Occipital lobe (tissue), 2 donors: ENCODE measurements around the gene FPR3. TPM values are rescaled to one million over a fixed set of nuclear protein-coding genes. Genes with fewer than 3 reads are reported as not detected.
"Not testable (repeated sequence)": the region's sequence is repeated elsewhere in the genome, so short reads cannot be mapped to it uniquely, and the experiment has no call there.

Experiments
- DNase-seq: peaks from one replicate; lab custom pipeline; 2025; lab: John Stamatoyannopoulos, UW
- total RNA-seq: library from RNA; depleted of rRNA; stranded (reverse); fragments of >200 nt; gene quantifications from one replicate; pipeline ENCODE4 v1.2.3, GENCODE V29; 2014

Gene FPR3
- total RNA-seq, 1 donor from 2014 or later = 0.31 TPM

DNA sequence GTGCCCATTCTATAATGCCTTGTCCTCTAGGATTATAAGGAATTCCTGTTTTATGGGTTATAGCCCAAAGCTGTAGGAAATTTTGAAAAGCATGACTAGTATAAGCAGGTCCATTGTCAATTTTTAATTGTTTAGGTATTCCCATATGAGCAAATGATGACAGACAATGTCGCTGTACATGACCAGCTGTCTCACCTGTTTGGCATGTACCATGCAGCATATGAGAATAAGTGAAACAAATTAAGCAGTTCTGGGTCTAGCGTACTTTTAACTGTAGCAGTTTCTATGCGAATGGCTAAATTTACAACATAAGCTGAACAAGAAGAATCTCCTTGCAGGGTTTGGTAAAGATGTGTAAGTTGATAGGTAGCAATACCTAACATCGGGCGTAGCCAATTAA lies 11.6 kb downstream of the FPR3 start:
- DNase-seq = not testable (repeated sequence)

DNA sequence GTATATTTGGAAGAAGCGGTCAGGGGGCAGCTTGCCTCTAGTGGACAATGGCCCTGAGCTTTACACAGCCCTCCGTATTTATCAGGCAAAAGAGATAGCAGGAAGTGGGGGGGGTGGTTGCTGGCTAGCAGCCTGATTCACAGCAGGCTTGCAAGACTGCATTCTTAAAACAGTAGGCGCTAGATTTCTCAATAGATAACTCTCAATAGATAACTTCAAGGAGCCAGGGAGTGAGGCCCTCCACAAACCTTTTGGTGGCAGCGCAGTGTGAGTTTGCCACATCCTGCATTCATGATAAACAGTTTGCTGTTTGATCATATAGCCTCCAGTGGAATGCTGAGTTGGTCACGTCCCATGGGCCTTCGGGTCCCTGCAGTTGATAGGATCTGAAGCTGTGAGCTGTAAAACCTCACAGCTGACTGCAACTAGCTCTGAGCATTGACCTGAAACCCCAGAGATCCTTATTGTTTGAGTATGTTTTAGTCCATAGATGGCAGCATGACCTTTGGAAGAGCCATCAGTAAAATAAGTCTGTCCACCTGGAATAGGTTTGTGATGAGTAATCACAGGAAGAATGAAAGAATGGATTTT lies 12.2 kb downstream of the FPR3 start:
- no peak for DNase-seq

DNA sequence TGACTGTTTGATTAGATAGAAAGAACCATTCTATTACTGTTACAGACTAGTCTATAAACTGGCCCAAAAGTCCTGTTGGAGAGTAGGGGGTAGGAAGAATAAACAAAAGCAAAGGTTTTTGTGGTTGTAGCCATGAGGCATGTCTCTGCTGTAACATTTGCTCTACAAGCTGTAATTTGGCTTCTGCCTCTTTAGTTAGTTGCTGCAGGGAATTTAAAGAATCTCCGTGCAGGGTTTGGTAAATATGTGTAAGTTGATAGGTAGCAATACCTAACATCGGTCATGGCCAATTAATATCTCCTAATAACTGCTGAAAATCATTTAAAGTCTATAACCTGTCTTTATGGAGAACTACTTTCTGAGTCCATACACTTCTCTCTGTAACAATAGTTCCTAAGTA lies 13.0 kb downstream of the FPR3 start:
- DNase-seq = no peak

- DNase-seq = no peak
Observed at GRCh38 chr19:51808333-51808986, 13.5 kb downstream of the FPR3 start.

GRCh38 chr19:51809787-51810186 lies 14.8 kb downstream of the FPR3 start:
- DNase-seq = no peak

- DNase-seq = no peak
Observed at GRCh38 chr19:51810223-51810622, 15.3 kb downstream of the FPR3 start.

DNA sequence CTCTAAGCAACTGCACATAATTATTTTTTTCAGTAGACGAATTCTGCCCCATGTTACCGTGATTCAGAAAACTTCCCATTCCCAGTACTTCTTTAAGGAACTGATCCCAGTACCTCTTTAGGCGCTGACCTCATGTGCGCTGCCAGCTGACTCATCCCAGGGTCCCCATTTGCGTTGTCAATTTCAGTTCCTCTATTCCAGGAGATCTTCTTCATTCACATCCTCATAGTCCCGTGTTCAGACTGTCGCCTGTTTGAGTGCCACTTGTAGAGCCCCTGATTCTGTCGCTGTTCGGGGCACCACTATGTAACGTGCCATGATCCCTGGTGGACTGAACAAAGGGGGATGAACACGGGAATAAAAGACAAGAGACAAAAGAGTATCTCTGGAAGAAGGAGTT lies 16.4 kb downstream of the FPR3 start:
- no peak for DNase-seq

GRCh38 chr19:51815043-51815442 lies 20.1 kb downstream of the FPR3 start:
- no peak for DNase-seq

DNA sequence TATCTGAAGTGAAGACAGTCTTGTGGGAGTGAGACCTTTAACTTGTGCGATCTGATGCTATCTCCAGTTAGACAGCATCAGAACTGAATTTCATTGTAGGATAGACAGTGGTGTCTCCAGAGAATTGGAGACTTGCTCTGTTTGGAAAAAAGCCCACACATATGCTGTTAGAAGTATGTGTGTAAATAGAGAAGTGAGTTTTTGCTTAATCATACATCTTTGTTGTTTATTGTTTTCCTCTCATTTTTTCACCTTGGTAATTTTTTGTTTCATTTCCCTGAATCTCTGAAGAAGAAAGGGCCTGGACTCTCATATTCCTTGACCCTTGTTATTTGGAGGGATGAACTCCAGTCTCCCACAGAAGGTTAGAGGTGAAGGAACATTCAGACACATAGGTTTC lies 21.8 kb downstream of the FPR3 start:
- DNase-seq = no peak

DNA sequence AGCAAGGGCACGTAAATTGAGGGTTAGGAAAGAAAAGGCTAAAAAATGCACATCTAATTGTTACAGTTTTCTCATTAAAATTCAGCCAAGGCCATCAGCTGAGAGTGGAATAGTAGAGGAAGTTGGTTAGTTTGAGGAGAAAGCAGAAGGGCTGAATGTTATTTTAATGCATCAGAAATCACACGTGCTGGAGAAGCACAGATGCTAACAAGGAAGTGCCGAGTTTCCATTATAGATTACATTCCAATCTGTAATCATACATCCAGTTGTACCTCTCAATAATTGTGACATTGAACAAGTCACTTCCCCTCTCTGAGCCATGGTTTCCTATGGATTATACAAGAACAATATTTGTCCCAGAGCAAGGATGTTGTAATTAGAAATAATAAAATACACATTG lies 25.1 kb downstream of the FPR3 start:
- DNase-seq = no peak

GRCh38 chr19:51820831-51821446 lies 26.0 kb downstream of the FPR3 start:
- no peak for DNase-seq

GRCh38 chr19:51821456-51821855 lies 26.5 kb downstream of the FPR3 start:
- no peak for DNase-seq

GRCh38 chr19:51821921-51822320 lies 27.0 kb downstream of the FPR3 start:
- no peak for DNase-seq

- no peak for DNase-seq
Observed at GRCh38 chr19:51822325-51822724, 27.4 kb downstream of the FPR3 start.

GRCh38 chr19:51822946-51823345 lies 28.0 kb downstream of the FPR3 start:
- no peak for DNase-seq

DNA sequence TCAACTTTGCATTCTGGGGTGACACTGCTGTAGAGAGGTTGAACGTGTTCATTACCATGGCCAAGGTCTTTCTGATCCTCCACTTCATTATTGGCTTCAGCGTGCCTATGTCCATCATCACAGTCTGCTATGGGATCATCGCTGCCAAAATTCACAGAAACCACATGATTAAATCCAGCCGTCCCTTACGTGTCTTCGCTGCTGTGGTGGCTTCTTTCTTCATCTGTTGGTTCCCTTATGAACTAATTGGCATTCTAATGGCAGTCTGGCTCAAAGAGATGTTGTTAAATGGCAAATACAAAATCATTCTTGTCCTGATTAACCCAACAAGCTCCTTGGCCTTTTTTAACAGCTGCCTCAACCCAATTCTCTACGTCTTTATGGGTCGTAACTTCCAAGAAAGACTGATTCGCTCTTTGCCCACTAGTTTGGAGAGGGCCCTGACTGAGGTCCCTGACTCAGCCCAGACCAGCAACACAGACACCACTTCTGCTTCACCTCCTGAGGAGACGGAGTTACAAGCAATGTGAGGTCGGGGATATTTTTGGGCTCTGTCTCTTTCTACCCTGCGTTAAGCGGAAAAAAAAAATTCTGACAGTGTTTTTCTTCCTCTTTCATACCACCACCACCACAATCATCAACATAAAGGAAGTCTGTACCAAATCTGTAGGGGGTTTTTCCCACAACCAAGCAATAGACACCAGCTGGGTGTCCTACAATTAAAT lies 29.5 kb downstream of the FPR3 start:
- no peak for DNase-seq

DNA sequence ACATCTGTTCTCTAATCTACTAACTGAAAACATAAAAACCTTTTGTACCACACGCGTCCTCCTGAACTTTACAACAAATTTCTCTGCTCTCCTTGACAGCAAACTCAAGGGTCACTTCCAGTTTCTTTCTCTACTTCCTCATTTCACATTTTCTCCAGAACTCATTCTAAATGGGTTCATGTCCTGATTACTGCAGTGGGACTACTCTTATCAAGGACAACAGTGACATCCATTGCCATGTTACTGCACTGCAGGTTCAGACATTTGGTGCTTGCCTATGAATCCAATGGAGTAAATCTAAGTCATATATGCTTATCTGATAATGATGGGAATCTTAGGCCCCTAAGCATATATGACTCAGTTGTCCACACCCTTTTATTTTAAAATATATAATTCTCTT lies 35.3 kb downstream of the FPR3 start:
- no peak for DNase-seq

- DNase-seq = no peak
Observed at GRCh38 chr19:51837145-51837544, 42.2 kb downstream of the FPR3 start.

- DNase-seq = no peak
Observed at GRCh38 chr19:51861870-51862622, 67.1 kb downstream of the FPR3 start.

DNA sequence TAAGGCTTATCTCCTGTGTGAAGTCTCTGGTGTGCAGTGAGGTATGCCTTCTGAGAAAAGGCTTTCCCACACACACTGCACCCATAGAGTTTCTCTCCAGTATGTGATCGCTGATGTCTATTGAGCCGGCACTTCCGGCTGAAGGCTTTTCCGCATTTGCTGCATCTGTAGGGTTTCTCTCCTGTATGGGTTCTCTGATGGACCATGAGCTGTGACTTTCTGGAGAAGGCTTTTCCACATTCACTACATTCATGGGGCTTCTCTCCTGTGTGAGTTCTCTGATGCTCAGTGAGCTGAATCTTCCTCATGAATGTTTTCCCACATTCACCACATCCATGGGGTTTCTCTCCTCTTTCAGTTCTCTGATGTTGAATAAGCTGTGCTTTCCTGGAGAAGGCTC lies 78.1 kb downstream of the FPR3 start:
- DNase-seq = no peak
